OCI-LY3 (cell line): ENCODE measurements around the gene LEMD1.

Experiments used
- EZH2phosphoT487 ChIP-seq: fragments of 200-600 bp; shearing (Covaris generic); IDR thresholded peaks from 2 replicates; pipeline ENCODE4 v1.6.1; 2018; ENCODE audit warnings: antibody characterized with exemption, mixed run types, low read depth
- TF ChIP-seq, protein P1 (sequence below): fragments of 200-600, 300-600 bp; sonication (generic); IDR thresholded peaks from 2 replicates; pipeline ENCODE4 v1.5.1; 2014; ENCODE audit warnings: antibody characterized with exemption, low read length, low read depth

DNA sequence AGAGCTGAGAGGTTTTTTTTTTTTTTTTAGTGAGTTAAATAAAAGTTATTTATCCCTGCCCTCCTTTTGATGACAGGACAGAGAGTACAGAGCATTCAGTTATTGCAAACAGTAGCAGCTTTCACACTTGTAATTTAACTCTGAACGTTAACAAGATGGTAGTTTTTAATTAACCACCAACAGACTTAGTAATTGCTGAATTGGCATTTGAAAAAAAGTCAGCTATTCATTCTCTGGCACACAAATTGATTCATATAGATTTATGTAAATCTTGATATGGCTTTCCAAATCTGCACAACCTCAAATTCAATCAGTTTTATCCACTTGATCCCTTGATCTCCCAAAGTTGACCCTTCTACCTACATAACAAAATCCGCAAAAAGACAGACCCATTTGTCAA is 918 bp downstream of the LEMD1 start:
- TF ChIP-seq, protein P1, sequence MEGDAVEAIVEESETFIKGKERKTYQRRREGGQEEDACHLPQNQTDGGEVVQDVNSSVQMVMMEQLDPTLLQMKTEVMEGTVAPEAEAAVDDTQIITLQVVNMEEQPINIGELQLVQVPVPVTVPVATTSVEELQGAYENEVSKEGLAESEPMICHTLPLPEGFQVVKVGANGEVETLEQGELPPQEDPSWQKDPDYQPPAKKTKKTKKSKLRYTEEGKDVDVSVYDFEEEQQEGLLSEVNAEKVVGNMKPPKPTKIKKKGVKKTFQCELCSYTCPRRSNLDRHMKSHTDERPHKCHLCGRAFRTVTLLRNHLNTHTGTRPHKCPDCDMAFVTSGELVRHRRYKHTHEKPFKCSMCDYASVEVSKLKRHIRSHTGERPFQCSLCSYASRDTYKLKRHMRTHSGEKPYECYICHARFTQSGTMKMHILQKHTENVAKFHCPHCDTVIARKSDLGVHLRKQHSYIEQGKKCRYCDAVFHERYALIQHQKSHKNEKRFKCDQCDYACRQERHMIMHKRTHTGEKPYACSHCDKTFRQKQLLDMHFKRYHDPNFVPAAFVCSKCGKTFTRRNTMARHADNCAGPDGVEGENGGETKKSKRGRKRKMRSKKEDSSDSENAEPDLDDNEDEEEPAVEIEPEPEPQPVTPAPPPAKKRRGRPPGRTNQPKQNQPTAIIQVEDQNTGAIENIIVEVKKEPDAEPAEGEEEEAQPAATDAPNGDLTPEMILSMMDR: no peak
- no peak for TF ChIP-seq EZH2phosphoT487
